MM.1S (cell line): Measurements from ENCODE around the gene RBMS3.

Source experiments
- DNase-seq: peaks from one replicate; pipeline ENCODE4 v3.0.0-alpha.2; 2015
- H2AFZ ChIP-seq: fragments of 300-600 bp; sonication (generic); 2 replicates; pipeline ENCODE4 v1.6.0; 2016; ENCODE audit warnings: antibody characterized with exemption, low read length
- H3F3A ChIP-seq: fragments of 300-600 bp; sonication (generic); 2 replicates; pipeline ENCODE4 v1.6.1; 2016; ENCODE audit warnings: mild to moderate bottlenecking, antibody characterized with exemption, low read length, moderate library complexity, mixed read lengths; ENCODE audit not compliant: insufficient read depth
- H3K27ac ChIP-seq: fragments of 300-600 bp; sonication (generic); 2 replicates; pipeline ENCODE4 v1.5.1; 2016; ENCODE audit warnings: mild to moderate bottlenecking, low read length
- H3K27me3 ChIP-seq: fragments of 300-600 bp; sonication (generic); replicated peaks from 2 replicates; pipeline ENCODE4 v1.6.0; 2016; ENCODE audit warnings: low read length; ENCODE audit not compliant: insufficient read depth
- H3K36me3 ChIP-seq: fragments of 300-600 bp; sonication (generic); replicated peaks from 2 replicates; pipeline ENCODE4 v1.6.1; 2016; ENCODE audit warnings: mild to moderate bottlenecking, low read length, mixed read lengths; ENCODE audit not compliant: insufficient read depth
- H3K4me1 ChIP-seq: fragments of 300-600 bp; sonication (generic); 2 replicates; pipeline ENCODE4 v1.6.1; 2016; ENCODE audit warnings: low read length, mixed read lengths
- H3K4me2 ChIP-seq: fragments of 300-600 bp; sonication (generic); 2 replicates; pipeline ENCODE4 v1.6.0; 2016; ENCODE audit warnings: low read depth, low read length
- H3K4me3 ChIP-seq: fragments of 300-600 bp; sonication (generic); 2 replicates; pipeline ENCODE4 v1.5.1; 2016; ENCODE audit warnings: low read length, mixed read lengths
- H3K79me2 ChIP-seq: fragments of 300-600 bp; sonication (generic); 2 replicates; pipeline ENCODE4 v1.6.1; 2016; ENCODE audit warnings: mixed run types, low read length, mixed read lengths
- H3K9ac ChIP-seq: fragments of 300-600 bp; sonication (generic); 2 replicates; pipeline ENCODE4 v1.6.1; 2016; ENCODE audit warnings: low read length, mixed read lengths
- H3K9me2 ChIP-seq: fragments of 300-600 bp; sonication (generic); replicated peaks from 2 replicates; pipeline ENCODE4 v1.6.1; 2016; ENCODE audit warnings: mild to moderate bottlenecking, low read length, mixed read lengths; ENCODE audit not compliant: insufficient read depth
- H3K9me3 ChIP-seq: fragments of 300-600 bp; sonication (generic); replicated peaks from 2 replicates; pipeline ENCODE4 v1.6.1; 2016; ENCODE audit warnings: mild to moderate bottlenecking, low read length, mixed read lengths; ENCODE audit not compliant: insufficient read depth
- H4K20me1 ChIP-seq: fragments of 300-600 bp; sonication (generic); 2 replicates; pipeline ENCODE4 v1.6.1; 2016; ENCODE audit warnings: mild to moderate bottlenecking, low read length, moderate library complexity, mixed read lengths; ENCODE audit not compliant: insufficient read depth
- EZH2 ChIP-seq: fragments of 300-600 bp; sonication (generic); optimal IDR thresholded peaks from 2 replicates; pipeline ENCODE3; 2017; ENCODE audit warnings: low read depth, mild to moderate bottlenecking, antibody characterized with exemption, low read length, mixed read lengths
- EZH2phosphoT487 ChIP-seq: fragments of 300-600 bp; sonication (generic); IDR thresholded peaks from 2 replicates; pipeline ENCODE4 v1.6.1; 2018; ENCODE audit warnings: antibody characterized with exemption, low read length
- TF ChIP-seq, protein P1 (sequence below): fragments of 300-600 bp; sonication (generic); IDR thresholded peaks from 2 replicates; pipeline ENCODE4 v1.5.1; 2016; ENCODE audit warnings: antibody characterized with exemption, low read length, mixed read lengths

The RBMS3 gene

DNA sequence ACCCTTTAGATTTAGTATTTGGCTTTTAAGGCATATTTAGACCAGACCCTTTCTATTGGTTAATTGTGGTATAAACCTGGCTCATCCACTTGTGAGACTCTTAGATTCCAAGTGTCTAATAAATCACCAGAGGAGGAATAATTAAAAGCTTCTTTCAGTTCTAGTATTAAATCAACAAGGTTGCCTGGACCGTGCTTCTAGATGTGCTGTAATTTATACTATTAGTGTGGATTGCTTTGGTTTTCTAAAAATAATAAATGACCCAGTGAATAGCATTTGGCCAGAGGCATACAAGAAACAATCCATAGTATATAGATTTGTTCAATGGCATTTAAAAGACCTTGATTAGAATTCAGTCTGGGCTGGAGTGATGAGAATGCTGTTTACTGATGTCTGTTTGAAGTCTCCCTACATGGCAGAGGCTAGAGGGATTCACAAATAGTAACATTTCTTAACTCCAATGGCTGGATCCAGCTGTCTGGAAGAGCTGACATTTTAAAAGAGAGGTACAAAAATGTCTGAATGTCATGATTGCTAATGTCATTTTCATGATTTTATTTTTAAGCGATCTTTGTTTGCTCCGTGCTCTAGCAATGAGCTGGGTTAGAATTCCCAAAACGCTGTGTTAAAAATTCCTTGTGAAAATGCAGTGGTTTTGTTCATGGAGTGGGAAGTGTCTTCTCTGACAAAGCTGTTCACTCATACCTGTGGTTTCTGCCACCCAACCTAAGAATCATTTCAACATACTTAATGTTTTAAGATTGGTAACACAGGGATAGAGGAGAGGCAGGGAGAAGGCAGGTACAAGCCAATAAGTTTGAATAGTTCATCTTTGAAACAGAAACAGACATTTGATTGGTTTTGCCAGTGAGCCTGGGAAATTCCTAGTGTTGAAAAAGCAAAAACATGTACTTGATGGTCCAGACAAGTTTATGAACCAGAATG, 89.9 kb downstream of the RBMS3 start:
- no peaks in the 10 kb centered on the region for H4K20me1 ChIP-seq
- no peak for DNase-seq
- H3K9me2 ChIP-seq: no peaks in the 10 kb centered on the region
- no peaks in the 10 kb centered on the region for H3K79me2 ChIP-seq
- no peak overlapping the region for H3K27ac ChIP-seq
- H3K9ac ChIP-seq: no peak overlapping the region
- no peak overlapping the region for H2AFZ ChIP-seq
- no peaks in the 10 kb centered on the region for H3K4me1 ChIP-seq
- no peak overlapping the region for H3K4me2 ChIP-seq
- no peak overlapping the region for H3K4me3 ChIP-seq
- no peaks in the 10 kb centered on the region for H3K9me3 ChIP-seq
- no peaks in the 10 kb centered on the region for H3F3A ChIP-seq
- TF ChIP-seq EZH2 (no peak), EZH2phosphoT487 (no peak)
- TF ChIP-seq, protein P1, sequence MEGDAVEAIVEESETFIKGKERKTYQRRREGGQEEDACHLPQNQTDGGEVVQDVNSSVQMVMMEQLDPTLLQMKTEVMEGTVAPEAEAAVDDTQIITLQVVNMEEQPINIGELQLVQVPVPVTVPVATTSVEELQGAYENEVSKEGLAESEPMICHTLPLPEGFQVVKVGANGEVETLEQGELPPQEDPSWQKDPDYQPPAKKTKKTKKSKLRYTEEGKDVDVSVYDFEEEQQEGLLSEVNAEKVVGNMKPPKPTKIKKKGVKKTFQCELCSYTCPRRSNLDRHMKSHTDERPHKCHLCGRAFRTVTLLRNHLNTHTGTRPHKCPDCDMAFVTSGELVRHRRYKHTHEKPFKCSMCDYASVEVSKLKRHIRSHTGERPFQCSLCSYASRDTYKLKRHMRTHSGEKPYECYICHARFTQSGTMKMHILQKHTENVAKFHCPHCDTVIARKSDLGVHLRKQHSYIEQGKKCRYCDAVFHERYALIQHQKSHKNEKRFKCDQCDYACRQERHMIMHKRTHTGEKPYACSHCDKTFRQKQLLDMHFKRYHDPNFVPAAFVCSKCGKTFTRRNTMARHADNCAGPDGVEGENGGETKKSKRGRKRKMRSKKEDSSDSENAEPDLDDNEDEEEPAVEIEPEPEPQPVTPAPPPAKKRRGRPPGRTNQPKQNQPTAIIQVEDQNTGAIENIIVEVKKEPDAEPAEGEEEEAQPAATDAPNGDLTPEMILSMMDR: no peak
- H3K27me3 ChIP-seq: no peaks in the 10 kb centered on the region
- H3K36me3 ChIP-seq: no peaks in the 10 kb centered on the region

DNA sequence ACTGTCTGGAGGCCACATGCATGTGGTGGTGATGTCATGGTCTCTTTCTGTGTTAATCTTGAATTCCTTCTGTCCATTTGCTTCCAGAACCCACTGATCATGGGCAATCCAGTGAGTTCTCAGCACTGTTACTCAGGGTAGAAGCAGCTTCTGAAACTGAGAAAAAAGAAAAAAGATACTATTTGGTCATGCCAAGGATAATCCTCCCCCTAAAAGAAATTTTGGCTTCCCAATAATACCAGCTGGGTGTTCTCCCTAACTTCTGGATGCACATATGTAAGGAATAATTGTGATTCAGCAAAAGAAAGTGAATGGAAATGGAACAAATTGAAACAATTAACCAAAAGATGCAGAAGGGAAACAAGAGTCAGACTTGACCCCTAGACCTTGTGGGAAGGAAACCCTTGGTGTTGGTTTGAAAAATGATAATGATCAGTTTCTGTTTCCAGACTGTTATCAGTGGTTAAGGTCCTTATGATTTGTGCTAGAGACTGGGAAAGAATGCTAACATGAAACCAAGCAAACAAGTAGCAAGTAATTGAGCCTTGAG, 92.3 kb downstream of the RBMS3 start:
- Histone ChIP-seq H3K9me2 (no peaks in the 10 kb centered on the region), H4K20me1 (no peaks in the 10 kb centered on the region), H3K4me1 (no peaks in the 10 kb centered on the region), H3K4me2 (no peak overlapping the region), H3K36me3 (no peaks in the 10 kb centered on the region), H3K27ac (no peak overlapping the region), H3K4me3 (no peak overlapping the region), H3K79me2 (no peaks in the 10 kb centered on the region), H3K9ac (no peak overlapping the region), H3F3A (no peaks in the 10 kb centered on the region), H3K27me3 (no peaks in the 10 kb centered on the region), H2AFZ (no peak overlapping the region), H3K9me3 (no peaks in the 10 kb centered on the region)
- no peak for DNase-seq
- TF ChIP-seq, protein P1: no peak
- TF ChIP-seq EZH2: no peak
- TF ChIP-seq EZH2phosphoT487: no peak

DNA sequence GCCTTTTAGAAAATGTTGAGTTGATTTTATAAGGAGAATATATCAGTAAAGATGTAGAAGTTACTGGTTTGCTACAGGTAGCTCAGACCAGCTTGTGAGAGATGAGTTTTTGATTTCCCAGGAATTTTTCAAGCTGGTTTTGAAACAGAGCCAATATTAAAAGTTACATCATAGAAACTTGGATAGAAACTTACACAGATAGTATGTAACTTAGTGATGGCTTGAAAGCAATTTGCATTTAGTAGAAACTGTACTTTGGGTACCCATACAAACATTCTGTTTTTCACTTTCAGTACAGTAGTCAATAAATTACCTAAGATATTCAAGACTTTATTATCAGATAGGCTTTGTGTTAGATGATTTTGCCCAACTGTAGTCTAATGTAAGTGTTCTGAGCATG, 93.4 kb downstream of the RBMS3 start:
- H3K9me2 ChIP-seq: no peaks in the 10 kb centered on the region
- no peaks in the 10 kb centered on the region for H3K36me3 ChIP-seq
- H3K4me2 ChIP-seq: no peak overlapping the region
- no peak overlapping the region for H3K9ac ChIP-seq
- H3K9me3 ChIP-seq: no peaks in the 10 kb centered on the region
- TF ChIP-seq, protein P1: no peak
- TF ChIP-seq EZH2 (no peak), EZH2phosphoT487 (no peak)
- H3K79me2 ChIP-seq: no peaks in the 10 kb centered on the region
- no peaks in the 10 kb centered on the region for H4K20me1 ChIP-seq
- no peak for DNase-seq
- H3F3A ChIP-seq: no peaks in the 10 kb centered on the region
- no peak overlapping the region for H3K4me3 ChIP-seq
- H3K4me1 ChIP-seq: no peaks in the 10 kb centered on the region
- no peak overlapping the region for H2AFZ ChIP-seq
- H3K27me3 ChIP-seq: no peaks in the 10 kb centered on the region
- H3K27ac ChIP-seq: no peak overlapping the region
